ENCODE results near the gene XRN2.
"Not testable (repeated sequence)": the region's sequence is repeated elsewhere in the genome, so short reads cannot be mapped to it uniquely, and the experiment has no call there.

Gene XRN2

DNA sequence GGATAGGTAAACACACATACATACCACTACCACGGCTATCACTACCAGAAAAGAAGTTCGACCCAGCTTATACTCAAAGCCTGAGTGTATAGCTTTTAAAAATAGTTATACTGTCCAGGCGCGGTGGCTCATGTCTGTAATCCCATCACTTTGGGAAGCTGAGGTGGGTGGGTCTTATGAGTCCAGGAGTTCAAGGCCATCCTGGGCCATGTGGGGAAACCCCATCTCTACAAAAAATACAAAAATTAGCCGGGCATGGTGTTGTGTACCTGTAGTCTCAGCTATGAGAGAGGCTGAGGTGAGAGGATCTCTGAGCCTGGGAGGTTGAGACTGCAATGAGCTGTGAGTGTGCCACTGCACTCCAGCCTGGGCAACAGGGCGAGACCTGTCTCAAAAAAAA is 61.3 kb downstream of the XRN2 start:
- H3K9ac ChIP-seq, result no peak overlapping the region
- H3K9me3 ChIP-seq, result no peaks in the 10 kb centered on the region
- H3K27ac ChIP-seq, result no peak overlapping the region
- H3K36me3 ChIP-seq, result peaks cover 89% of the 10 kb centered on the region
- no peak overlapping the region for H3K4me2 ChIP-seq
- no peak for TF ChIP-seq Cebpa-rat (IDR thresholded peaks at IDR 0.05)
- no peaks in the 10 kb centered on the region for H3K27me3 ChIP-seq
- peaks cover 18% of the 10 kb centered on the region; the same call in 1 of the 2 replicates for H4K20me1 ChIP-seq
- H3K4me3 ChIP-seq, result no peak overlapping the region
- no peaks in the 10 kb centered on the region for H3K4me1 ChIP-seq

DNA sequence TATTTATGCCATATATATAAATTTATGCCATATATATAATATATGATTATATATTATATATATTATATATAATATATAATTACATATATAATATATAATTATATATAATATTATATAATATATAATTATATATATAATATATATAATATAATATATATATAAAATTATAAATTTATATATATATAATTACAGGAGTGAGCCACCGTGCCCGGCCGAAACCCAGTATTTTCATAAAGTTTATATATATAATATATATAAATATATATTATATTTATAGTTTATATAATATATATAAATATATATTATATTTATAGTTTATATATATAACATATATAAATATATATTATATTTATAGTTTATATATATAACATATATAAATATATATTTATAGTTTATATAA is 62.6 kb downstream of the XRN2 start:
- Histone ChIP-seq H3K36me3 (peaks cover 89% of the 10 kb centered on the region), H4K20me1 (peaks cover 26% of the 10 kb centered on the region; the same call in 1 of the 2 replicates)

GRCh38 chr20:21366273-21366672 is 63.1 kb downstream of the XRN2 start:
- H3K9me3 ChIP-seq, H3K27me3 ChIP-seq, H3K4me3 ChIP-seq, H3K27ac ChIP-seq, H3K4me2 ChIP-seq, H3K9ac ChIP-seq, H3K4me1 ChIP-seq: not testable (repeated sequence)
- 0 out of 2 replicates have a peak, but pooled peaks have one; percentile 30 for TF ChIP-seq Cebpa-rat (IDR thresholded peaks at IDR 0.05)
- peaks cover 90% of the 10 kb centered on the region for H3K36me3 ChIP-seq
- H4K20me1 ChIP-seq, result peaks cover 31% of the 10 kb centered on the region; the same call in 1 of the 2 replicates

More for the DNA sequence above, 62.6 kb downstream of the XRN2 start:
- no peak for TF ChIP-seq Cebpa-rat (IDR thresholded peaks at IDR 0.05)
- H3K27me3 ChIP-seq, result no peaks in the 10 kb centered on the region
- H3K9ac ChIP-seq, result no peak overlapping the region
- H3K4me2 ChIP-seq, result no peak overlapping the region
- no peaks in the 10 kb centered on the region for H3K4me1 ChIP-seq
- no peaks in the 10 kb centered on the region for H3K9me3 ChIP-seq
- H3K4me3 ChIP-seq, result no peak overlapping the region
- H3K27ac ChIP-seq, result no peak overlapping the region

DNA sequence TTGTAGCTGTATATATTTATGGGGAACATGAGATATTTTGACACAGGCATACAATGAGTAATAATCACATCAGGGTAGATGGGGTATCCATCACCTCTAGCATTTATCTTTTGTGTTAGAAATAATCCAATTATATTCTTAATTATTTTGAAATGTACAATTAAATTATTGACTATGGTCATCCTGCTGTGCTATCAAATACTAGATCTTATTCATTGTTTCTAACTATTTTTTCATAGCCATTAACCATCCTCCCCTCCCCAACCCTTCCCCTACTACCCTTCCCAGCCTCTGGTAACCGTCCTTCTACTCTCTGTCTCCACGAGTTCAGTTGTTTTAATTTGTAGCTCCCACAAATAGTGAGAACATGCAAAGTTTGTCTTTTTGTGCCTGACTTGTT is 65.7 kb downstream of the XRN2 start:
- Histone ChIP-seq H3K27me3 (no peaks in the 10 kb centered on the region), H3K27ac (no peak overlapping the region), H3K4me1 (no peaks in the 10 kb centered on the region), H3K36me3 (peaks cover 85% of the 10 kb centered on the region), H4K20me1 (peaks cover 46% of the 10 kb centered on the region), H3K4me2 (no peak overlapping the region), H3K4me3 (no peak overlapping the region), H3K9ac (no peak overlapping the region), H3K9me3 (no peaks in the 10 kb centered on the region)
- TF ChIP-seq Cebpa-rat (IDR thresholded peaks at IDR 0.05), result no peak

- Histone ChIP-seq H3K9ac (no peak overlapping the region), H3K4me2 (no peak overlapping the region; the same call in 1 of the 2 replicates), H3K27me3 (no peaks in the 10 kb centered on the region), H4K20me1 (peaks cover 50% of the 10 kb centered on the region), H3K27ac (no peak overlapping the region), H3K36me3 (peaks cover 73% of the 10 kb centered on the region), H3K4me1 (no peaks in the 10 kb centered on the region), H3K9me3 (no peaks in the 10 kb centered on the region), H3K4me3 (no peak overlapping the region)
- TF ChIP-seq Cebpa-rat (IDR thresholded peaks at IDR 0.05), result no peak
Observed at GRCh38 chr20:21371193-21371592, 68.1 kb downstream of the XRN2 start.

- H3K36me3 ChIP-seq, result peaks cover 73% of the 10 kb centered on the region
- no peak overlapping the region for H3K4me3 ChIP-seq
- H3K4me2 ChIP-seq, result no peak overlapping the region
- H3K27me3 ChIP-seq, result no peaks in the 10 kb centered on the region
- H4K20me1 ChIP-seq, result peaks cover 52% of the 10 kb centered on the region
- no peaks in the 10 kb centered on the region for H3K4me1 ChIP-seq
- no peak overlapping the region for H3K27ac ChIP-seq
- no peak overlapping the region for H3K9ac ChIP-seq
- no peak for TF ChIP-seq Cebpa-rat (IDR thresholded peaks at IDR 0.05)
- H3K9me3 ChIP-seq, result no peaks in the 10 kb centered on the region
Observed at GRCh38 chr20:21372016-21372415, 68.9 kb downstream of the XRN2 start.

DNA sequence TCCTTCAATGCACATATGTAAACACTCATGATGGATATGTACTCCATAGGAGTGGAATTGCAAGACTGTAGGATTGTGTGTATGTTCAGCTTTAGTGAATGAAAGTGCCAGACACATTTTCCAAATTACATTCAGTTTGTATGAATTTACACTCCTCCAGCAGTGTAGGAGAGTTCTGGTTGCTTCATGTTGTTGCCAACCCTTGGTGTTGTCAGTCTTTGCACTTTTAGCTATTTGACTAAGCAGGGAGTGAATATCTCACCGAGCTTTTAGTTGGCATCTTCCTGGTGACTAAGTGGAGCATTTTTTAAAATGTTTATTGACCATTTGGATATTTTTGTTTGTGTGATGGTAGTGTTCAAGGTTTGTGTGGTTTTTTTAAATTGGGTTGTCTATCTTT is 70.3 kb downstream of the XRN2 start:
- H3K9ac ChIP-seq, result no peak overlapping the region
- no peak for TF ChIP-seq Cebpa-rat (IDR thresholded peaks at IDR 0.05)
- H3K4me1 ChIP-seq, result no peaks in the 10 kb centered on the region
- H3K9me3 ChIP-seq, result no peaks in the 10 kb centered on the region
- no peaks in the 10 kb centered on the region for H3K27me3 ChIP-seq
- peaks cover 75% of the 10 kb centered on the region for H3K36me3 ChIP-seq
- no peak overlapping the region for H3K4me3 ChIP-seq
- H4K20me1 ChIP-seq, result peaks cover 66% of the 10 kb centered on the region
- no peak overlapping the region for H3K4me2 ChIP-seq
- no peak overlapping the region for H3K27ac ChIP-seq

- no peaks in the 10 kb centered on the region for H3K27me3 ChIP-seq
- H3K9ac ChIP-seq, result no peak overlapping the region
- no peak overlapping the region for H3K27ac ChIP-seq
- no peaks in the 10 kb centered on the region for H3K9me3 ChIP-seq
- H4K20me1 ChIP-seq, result peaks cover 66% of the 10 kb centered on the region
- H3K4me2 ChIP-seq, result no peak overlapping the region
- H3K4me3 ChIP-seq, result no peak overlapping the region
- TF ChIP-seq Cebpa-rat (IDR thresholded peaks at IDR 0.05), result no peak
- no peaks in the 10 kb centered on the region for H3K4me1 ChIP-seq
- peaks cover 61% of the 10 kb centered on the region for H3K36me3 ChIP-seq
Observed at GRCh38 chr20:21376626-21377025, 73.5 kb downstream of the XRN2 start.

- H3K9ac ChIP-seq, result no peak overlapping the region
- H3K27ac ChIP-seq, result no peak overlapping the region
- no peaks in the 10 kb centered on the region for H3K4me1 ChIP-seq
- H3K9me3 ChIP-seq, result no peaks in the 10 kb centered on the region
- peaks cover 60% of the 10 kb centered on the region for H4K20me1 ChIP-seq
- no peak for TF ChIP-seq Cebpa-rat (IDR thresholded peaks at IDR 0.05)
- H3K36me3 ChIP-seq, result peaks cover 67% of the 10 kb centered on the region
- no peak overlapping the region for H3K4me2 ChIP-seq
- no peaks in the 10 kb centered on the region for H3K27me3 ChIP-seq
- H3K4me3 ChIP-seq, result no peak overlapping the region
Observed at GRCh38 chr20:21377701-21378100, 74.6 kb downstream of the XRN2 start.

DNA sequence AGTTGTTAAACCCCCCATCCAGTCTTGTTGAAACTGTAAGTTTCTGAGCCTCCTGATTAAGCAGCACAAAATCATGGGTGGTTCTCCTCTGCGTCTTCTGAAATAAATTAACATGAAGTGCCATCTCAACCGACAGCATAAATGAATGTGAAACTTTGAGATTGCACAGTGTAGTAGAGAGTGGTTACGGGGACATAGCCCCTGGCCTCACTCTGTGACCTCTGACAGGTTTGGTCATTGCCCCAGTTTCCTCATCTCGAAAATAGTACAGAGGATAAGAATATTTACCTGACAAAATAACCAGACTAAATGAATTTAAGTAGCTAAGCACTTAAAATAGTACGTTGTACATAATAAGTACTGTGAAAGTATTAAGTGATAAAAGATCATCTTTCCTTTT is 75.1 kb downstream of the XRN2 start:
- H4K20me1 ChIP-seq, result peaks cover 54% of the 10 kb centered on the region
- no peaks in the 10 kb centered on the region for H3K27me3 ChIP-seq
- H3K9me3 ChIP-seq, result no peaks in the 10 kb centered on the region
- H3K4me3 ChIP-seq, result no peak overlapping the region
- no peak overlapping the region for H3K27ac ChIP-seq
- no peak for TF ChIP-seq Cebpa-rat (IDR thresholded peaks at IDR 0.05)
- no peak overlapping the region for H3K9ac ChIP-seq
- peaks cover 67% of the 10 kb centered on the region for H3K36me3 ChIP-seq
- H3K4me2 ChIP-seq, result no peak overlapping the region
- H3K4me1 ChIP-seq, result no peaks in the 10 kb centered on the region

DNA sequence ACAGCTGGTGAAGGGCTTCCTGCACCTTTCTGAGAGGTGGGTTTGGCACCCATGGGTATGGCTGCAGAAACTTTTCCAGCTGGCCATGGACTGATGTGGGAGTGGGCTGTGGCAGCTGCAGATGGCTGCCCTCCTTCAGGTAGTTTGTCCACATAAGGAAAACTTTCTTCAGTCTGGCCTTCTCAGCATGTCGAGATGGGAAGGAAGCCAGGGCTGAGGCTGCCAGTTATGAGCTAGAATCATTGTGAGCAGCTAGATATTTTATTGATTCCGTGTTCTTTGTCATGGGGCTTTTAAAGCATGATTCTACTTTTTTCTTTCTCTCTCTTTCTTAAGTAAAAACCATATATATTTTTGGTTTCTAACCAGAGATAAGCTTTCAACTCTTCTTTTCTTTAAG is 77.6 kb downstream of the XRN2 start:
- peaks cover 48% of the 10 kb centered on the region for H4K20me1 ChIP-seq
- no peak for TF ChIP-seq Cebpa-rat (IDR thresholded peaks at IDR 0.05)
- H3K36me3 ChIP-seq, result peaks cover 78% of the 10 kb centered on the region
- H3K27ac ChIP-seq, result no peak overlapping the region
- no peak overlapping the region for H3K9ac ChIP-seq
- H3K27me3 ChIP-seq, result no peaks in the 10 kb centered on the region
- no peak overlapping the region for H3K4me2 ChIP-seq
- no peak overlapping the region for H3K4me3 ChIP-seq
- no peaks in the 10 kb centered on the region for H3K9me3 ChIP-seq
- H3K4me1 ChIP-seq, result no peaks in the 10 kb centered on the region
